ENCODE data around the gene EZH1.

DNA sequence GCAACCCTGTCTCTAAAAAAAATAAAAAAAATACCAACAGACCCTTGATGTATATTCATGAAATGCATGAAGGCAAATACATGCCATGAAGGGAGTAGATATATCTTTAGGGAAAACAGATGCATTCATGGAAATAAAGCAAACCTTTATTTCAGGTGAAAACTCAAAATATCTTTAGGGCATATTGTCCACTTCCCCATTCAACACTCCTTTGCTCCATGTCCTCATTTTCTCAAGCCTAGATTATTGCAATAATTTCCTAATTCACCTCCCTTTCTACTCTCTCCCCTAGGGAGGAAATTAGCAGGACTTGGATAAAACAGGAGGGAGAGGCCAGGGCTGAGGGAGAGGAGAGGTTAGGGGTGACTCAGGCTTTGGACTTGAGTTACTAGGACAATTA lies 22.7 kb upstream of the EZH1 start:
- TF ChIP-seq, protein P1, sequence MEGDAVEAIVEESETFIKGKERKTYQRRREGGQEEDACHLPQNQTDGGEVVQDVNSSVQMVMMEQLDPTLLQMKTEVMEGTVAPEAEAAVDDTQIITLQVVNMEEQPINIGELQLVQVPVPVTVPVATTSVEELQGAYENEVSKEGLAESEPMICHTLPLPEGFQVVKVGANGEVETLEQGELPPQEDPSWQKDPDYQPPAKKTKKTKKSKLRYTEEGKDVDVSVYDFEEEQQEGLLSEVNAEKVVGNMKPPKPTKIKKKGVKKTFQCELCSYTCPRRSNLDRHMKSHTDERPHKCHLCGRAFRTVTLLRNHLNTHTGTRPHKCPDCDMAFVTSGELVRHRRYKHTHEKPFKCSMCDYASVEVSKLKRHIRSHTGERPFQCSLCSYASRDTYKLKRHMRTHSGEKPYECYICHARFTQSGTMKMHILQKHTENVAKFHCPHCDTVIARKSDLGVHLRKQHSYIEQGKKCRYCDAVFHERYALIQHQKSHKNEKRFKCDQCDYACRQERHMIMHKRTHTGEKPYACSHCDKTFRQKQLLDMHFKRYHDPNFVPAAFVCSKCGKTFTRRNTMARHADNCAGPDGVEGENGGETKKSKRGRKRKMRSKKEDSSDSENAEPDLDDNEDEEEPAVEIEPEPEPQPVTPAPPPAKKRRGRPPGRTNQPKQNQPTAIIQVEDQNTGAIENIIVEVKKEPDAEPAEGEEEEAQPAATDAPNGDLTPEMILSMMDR (IDR thresholded peaks at IDR 0.05): no peak
- TF ChIP-seq POLR2A (IDR thresholded peaks at IDR 0.05): no peak
- TF ChIP-seq EP300 (IDR thresholded peaks at IDR 0.05): no peak
- TF ChIP-seq POLR2AphosphoS5 (IDR thresholded peaks at IDR 0.05): no peak

Data from upper lobe of left lung (tissue), 4 donors.